ENCODE measurements around the gene RASSF3. TPM values are rescaled to one million over a fixed set of nuclear protein-coding genes. Genes with fewer than 3 reads are reported as not detected.

The RASSF3 gene
- total and polyA plus RNA-seq, 2 experiments from 2014 or later: 20.6 to 39.6 TPM

- H3K27me3 Mint-ChIP-seq (ENCODE audit: insufficient read depth, low read depth, poor library complexity): peaks cover 5% of the 10 kb centered on the region
Measured at GRCh38 chr12:64678248-64678647, 68.0 kb downstream of the RASSF3 start.

More at GRCh38 chr12:64678248-64678647, 68.0 kb downstream of the RASSF3 start:
- Histone ChIP-seq H4K20me1 (replicated peaks; ENCODE audit: insufficient read depth) (peaks cover 17% of the 10 kb centered on the region; the same call in 1 of the 2 replicates), H3K4me2 (no peak overlapping the region), H3K4me1 (ENCODE audit: insufficient read depth) (peaks cover 35% of the 10 kb centered on the region), H3K9me2 (ENCODE audit: insufficient read depth) (no peaks in the 10 kb centered on the region), H3F3A (replicated peaks; ENCODE audit: low read depth) (no peaks in the 10 kb centered on the region), H2AFZ (no peak overlapping the region), H3K27me3 (ENCODE audit: insufficient read depth) (no peaks in the 10 kb centered on the region), H3K27ac (ENCODE audit: low read depth) (no peak overlapping the region), H3K79me2 (replicated peaks; ENCODE audit: insufficient read depth) (peaks cover 99% of the 10 kb centered on the region), H3K4me3 (no peak overlapping the region), H3K36me3 (ENCODE audit: insufficient read depth) (no peaks in the 10 kb centered on the region)
- no peak overlapping the region for H3K27ac Mint-ChIP-seq
- H3K4me1 Mint-ChIP-seq: peaks cover 51% of the 10 kb centered on the region
- H3K4me3 Mint-ChIP-seq: no peak overlapping the region
- no peaks in the 10 kb centered on the region for H3K9me3 Mint-ChIP-seq
- no peak for DNase-seq (ENCODE audit: low spot score)
- H3K36me3 Mint-ChIP-seq (ENCODE audit: low read depth): no peaks in the 10 kb centered on the region
- peak; percentile 70 for ATAC-seq
- TF ChIP-seq REST (IDR thresholded peaks at IDR 0.05; ENCODE audit: unreplicated experiment) (no peak), CREB1 (CRISPR knock-in tag; IDR thresholded peaks at IDR 0.05; ENCODE audit: low read depth) (no peak), CTCF (conservative IDR thresholded peaks at IDR 0.05; ENCODE audit: low read depth in 2 of 2) (peak; percentile 38 to 56; a peak in 3 of 4 replicates)
